ENCODE data around the gene HADH.
A peak's percentile ranks its signal among the peaks of the same experiment; 100 is the strongest.

Gene HADH

GRCh38 chr4:107996949-107997788 is 7.5 kb downstream of the HADH start:
- TF ChIP-seq CTCF (conservative IDR thresholded peaks at IDR 0.05; ENCODE audit: low read length), result no peak
- peak; percentile 87 for DNase-seq (ENCODE audit: low read depth)
- H3K4me3 ChIP-seq (ENCODE audit: low read length), result no peak overlapping the region

- H3K4me3 ChIP-seq (ENCODE audit: low read length), result no peak overlapping the region
- no peak for DNase-seq (ENCODE audit: low read depth)
- no peak for TF ChIP-seq CTCF (conservative IDR thresholded peaks at IDR 0.05; ENCODE audit: low read length)
Measured at GRCh38 chr4:107997794-107998193, 8.1 kb downstream of the HADH start.

- no peak for TF ChIP-seq CTCF (conservative IDR thresholded peaks at IDR 0.05; ENCODE audit: low read length)
- no peak overlapping the region for H3K4me3 ChIP-seq (ENCODE audit: low read length)
- DNase-seq (ENCODE audit: low read depth), result no peak
Measured at GRCh38 chr4:107999932-108000539, 10.3 kb downstream of the HADH start.

- no peak for TF ChIP-seq CTCF (conservative IDR thresholded peaks at IDR 0.05; ENCODE audit: low read length)
- no peak for DNase-seq (ENCODE audit: low read depth)
- no peak overlapping the region for H3K4me3 ChIP-seq (ENCODE audit: low read length)
Measured at GRCh38 chr4:108001540-108002135, 11.9 kb downstream of the HADH start.

- TF ChIP-seq CTCF (conservative IDR thresholded peaks at IDR 0.05; ENCODE audit: low read length), result no peak
- no peak overlapping the region for H3K4me3 ChIP-seq (ENCODE audit: low read length)
- no peak for DNase-seq (ENCODE audit: low read depth)
Measured at GRCh38 chr4:108003982-108004515, 14.4 kb downstream of the HADH start.

GRCh38 chr4:108004646-108005045 is 15.0 kb downstream of the HADH start:
- H3K4me3 ChIP-seq (ENCODE audit: low read length), result no peak overlapping the region
- no peak for TF ChIP-seq CTCF (conservative IDR thresholded peaks at IDR 0.05; ENCODE audit: low read length)

More at GRCh38 chr4:108004646-108005045, 15.0 kb downstream of the HADH start:
- DNase-seq (ENCODE audit: low read depth), result no peak

All from AG10803 (cell line).